Activated T-helper 1 cell treated with anti-CD3 and anti-CD28 coated beads, Interleukin-2, amount 50 U/mL, for 16 hours (primary cell): ENCODE data around the gene RIC8B.

Source experiments
- DNase-seq, 2 donors: peaks; one replicate each; pipeline ENCODE4 v3.0.0-alpha.2; 2020; ENCODE audit warnings: low read depth in 1 of 2, low spot score in 1 of 2

RIC8B gene

GRCh38 chr12:106757623-106758348 lies 16.7 kb upstream of the RIC8B start:
- DNase-seq, result no peak

GRCh38 chr12:106758349-106759110 lies 16.0 kb upstream of the RIC8B start:
- DNase-seq, result no peak

- no peak for DNase-seq
These were observed 14.8 kb upstream of the RIC8B start for GRCh38 chr12:106759526-106760183.

- DNase-seq, result no peak
These were observed 14.3 kb upstream of the RIC8B start for GRCh38 chr12:106760184-106760531.

GRCh38 chr12:106764220-106764619 lies 10.3 kb upstream of the RIC8B start:
- DNase-seq, result no peak

GRCh38 chr12:106764738-106765137 lies 9.7 kb upstream of the RIC8B start:
- DNase-seq, result no peak

- DNase-seq, result no peak
These were observed 8.1 kb upstream of the RIC8B start for GRCh38 chr12:106766393-106766826.

- no peak for DNase-seq
These were observed 7.3 kb upstream of the RIC8B start for GRCh38 chr12:106767206-106767605.

- DNase-seq, result no peak
These were observed 6.3 kb upstream of the RIC8B start for GRCh38 chr12:106767954-106768822.

GRCh38 chr12:106769078-106769477 lies 5.4 kb upstream of the RIC8B start:
- no peak for DNase-seq

GRCh38 chr12:106769546-106769945 lies 4.9 kb upstream of the RIC8B start:
- no peak for DNase-seq

GRCh38 chr12:106771425-106771824 lies 3.1 kb upstream of the RIC8B start:
- no peak for DNase-seq

- DNase-seq, result no peak
These were observed 1.0 kb upstream of the RIC8B start for GRCh38 chr12:106773286-106774004.

GRCh38 chr12:106774808-106775524 lies 484 bp downstream of the RIC8B start:
- DNase-seq, result no peak

GRCh38 chr12:106776897-106777296 lies 2.4 kb downstream of the RIC8B start:
- no peak for DNase-seq

GRCh38 chr12:106780010-106780631 lies 5.6 kb downstream of the RIC8B start:
- no peak for DNase-seq

GRCh38 chr12:106782619-106783018 lies 8.1 kb downstream of the RIC8B start:
- DNase-seq, result no peak

- no peak for DNase-seq
These were observed 9.0 kb downstream of the RIC8B start for GRCh38 chr12:106783515-106783914.

GRCh38 chr12:106790020-106790419 lies 15.5 kb downstream of the RIC8B start:
- no peak for DNase-seq
